Stomach (tissue), 4 donors: ENCODE measurements around the gene PARP3.

ENCODE experiments used
- CTCF ChIP-seq, 7 experiments: fragments of 450-650 bp in 4 of 7; fragments of 200-600 bp in 3 of 7; sonication (generic) in 3 of 7; IDR thresholded peaks; one replicate each; pipeline ENCODE4 v1.5.1; 2016 to 2019; ENCODE audit warnings: antibody characterized with exemption in 7 of 7, control low read depth in 2 of 7, mild to moderate bottlenecking in 1 of 7
- EP300 ChIP-seq: sonication (generic); formaldehyde crosslinking; IDR thresholded peaks from one replicate; pipeline ENCODE4 v1.6.1; 2017; ENCODE audit warnings: antibody characterized with exemption
- POLR2A ChIP-seq, 4 donors: fragments of 450-650 bp; IDR thresholded peaks; one replicate each; pipeline ENCODE4 v1.6.1; 2016; ENCODE audit warnings: antibody characterized with exemption in 4 of 4, control low read depth in 2 of 4, mild to moderate bottlenecking in 1 of 4, moderate library complexity in 1 of 4
- POLR2AphosphoS5 ChIP-seq, 3 donors: sonication (generic); formaldehyde crosslinking; IDR thresholded peaks; one replicate each; pipeline ENCODE4 v1.6.1; 2016; ENCODE audit warnings: antibody characterized with exemption in 3 of 3

- no peak for TF ChIP-seq POLR2A (IDR thresholded peaks at IDR 0.05)
- TF ChIP-seq EP300, result no peak
- no peak for TF ChIP-seq CTCF (IDR thresholded peaks at IDR 0.05)
- no peak for TF ChIP-seq POLR2AphosphoS5 (IDR thresholded peaks at IDR 0.05)
Observed at GRCh38 chr3:51987568-51987967, 45.4 kb downstream of the PARP3 start.
